Thyroid gland (tissue), 4 donors: ENCODE data around the gene SHCBP1L.

Experiments used
- CTCF ChIP-seq, 6 experiments: fragments of 200-600 bp in 3 of 6; fragments of 450-650 bp in 3 of 6; sonication (generic) in 3 of 6; IDR thresholded peaks; one replicate each; pipeline ENCODE4 v1.5.1; 2016 to 2019; ENCODE audit warnings: antibody characterized with exemption in 6 of 6, mild to moderate bottlenecking in 2 of 6, inconsistent platforms in 1 of 6, moderate library complexity in 1 of 6
- POLR2A ChIP-seq, 2 donors: fragments of 450-650 bp; IDR thresholded peaks; one replicate each; pipeline ENCODE4 v1.6.1; 2017; ENCODE audit warnings: antibody characterized with exemption in 2 of 2, mild to moderate bottlenecking in 2 of 2, moderate library complexity in 1 of 2

GRCh38 chr1:182885591-182885990 lies 67.4 kb downstream of the SHCBP1L start:
- TF ChIP-seq POLR2A (IDR thresholded peaks at IDR 0.05) (no peak), CTCF (IDR thresholded peaks at IDR 0.05) (no peak)
